ENCODE data around the gene SLC27A5. TPM values are rescaled to one million over a fixed set of nuclear protein-coding genes. Genes with fewer than 3 reads are reported as not detected.

SLC27A5 gene
- total RNA-seq, 4 donors from 2014 or later, result 1.8 to 10.2 (median 6.7) TPM

GRCh38 chr19:58519087-58519354 is 7.2 kb upstream of the SLC27A5 start:
- DNase-seq, result peak; percentile 49 to 66
- Histone ChIP-seq H3K27me3 (no peaks in the 10 kb centered on the region), H3K4me1 (peaks cover 0 to 12% of the 10 kb centered on the region in 2 donors), H3K36me3 (no peaks in the 10 kb centered on the region), H3K9me3 (no peaks in the 10 kb centered on the region), H3K27ac (peak overlapping the region; percentile 89 to 96), H3K4me3 (peak overlapping the region; percentile 88 to 89)
- TF ChIP-seq POLR2A (IDR thresholded peaks at IDR 0.05), result no peak
- TF ChIP-seq, protein P1, sequence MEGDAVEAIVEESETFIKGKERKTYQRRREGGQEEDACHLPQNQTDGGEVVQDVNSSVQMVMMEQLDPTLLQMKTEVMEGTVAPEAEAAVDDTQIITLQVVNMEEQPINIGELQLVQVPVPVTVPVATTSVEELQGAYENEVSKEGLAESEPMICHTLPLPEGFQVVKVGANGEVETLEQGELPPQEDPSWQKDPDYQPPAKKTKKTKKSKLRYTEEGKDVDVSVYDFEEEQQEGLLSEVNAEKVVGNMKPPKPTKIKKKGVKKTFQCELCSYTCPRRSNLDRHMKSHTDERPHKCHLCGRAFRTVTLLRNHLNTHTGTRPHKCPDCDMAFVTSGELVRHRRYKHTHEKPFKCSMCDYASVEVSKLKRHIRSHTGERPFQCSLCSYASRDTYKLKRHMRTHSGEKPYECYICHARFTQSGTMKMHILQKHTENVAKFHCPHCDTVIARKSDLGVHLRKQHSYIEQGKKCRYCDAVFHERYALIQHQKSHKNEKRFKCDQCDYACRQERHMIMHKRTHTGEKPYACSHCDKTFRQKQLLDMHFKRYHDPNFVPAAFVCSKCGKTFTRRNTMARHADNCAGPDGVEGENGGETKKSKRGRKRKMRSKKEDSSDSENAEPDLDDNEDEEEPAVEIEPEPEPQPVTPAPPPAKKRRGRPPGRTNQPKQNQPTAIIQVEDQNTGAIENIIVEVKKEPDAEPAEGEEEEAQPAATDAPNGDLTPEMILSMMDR (IDR thresholded peaks at IDR 0.05), result peak; percentile 29 to 70 (median 66)
- intact Hi-C loops (cut with DNase I; ENCODE audit: low total_unique reads), result no loop called here

DNA sequence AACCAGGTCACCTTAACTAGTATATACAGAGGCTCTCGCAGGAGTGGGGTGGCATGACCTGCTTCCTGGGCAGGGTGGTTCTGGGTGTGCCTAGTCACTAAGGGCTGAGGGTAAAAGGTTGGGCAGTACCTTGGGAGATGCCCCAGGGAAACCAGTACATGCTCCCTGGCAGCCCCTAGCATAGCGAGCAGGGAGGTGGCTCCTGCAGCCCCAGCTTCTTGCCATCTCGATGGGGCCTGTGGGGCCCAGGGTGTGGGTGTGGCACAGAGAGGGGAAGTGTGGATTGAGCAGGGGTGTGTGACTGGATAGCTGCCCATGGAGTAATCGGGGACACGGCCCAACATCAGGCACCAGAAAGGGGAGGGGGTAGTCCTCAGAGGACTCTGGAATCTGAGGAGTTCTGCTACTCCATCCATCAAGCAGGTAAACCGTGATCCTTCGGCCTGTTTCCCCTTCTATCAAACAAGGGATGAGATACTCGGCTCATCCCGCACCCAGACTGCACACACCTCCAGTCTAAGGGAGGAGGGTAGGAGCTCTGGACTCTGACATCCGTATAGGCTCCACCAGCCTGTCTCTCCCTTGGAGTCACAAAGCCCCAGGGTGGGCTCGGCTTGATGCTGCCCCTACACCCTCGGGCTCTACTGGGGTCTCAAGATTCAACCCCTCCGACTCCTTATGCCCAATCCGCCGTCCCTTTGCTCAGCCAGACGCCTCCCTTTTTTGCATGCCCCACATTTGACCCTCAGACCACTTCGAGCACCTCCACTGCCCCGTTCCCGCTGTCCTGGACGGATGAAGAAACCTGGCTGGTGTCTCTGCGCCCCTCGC is 6.7 kb upstream of the SLC27A5 start:
- DNase-seq, result no peak
- no peaks in the 10 kb centered on the region for H3K27me3 ChIP-seq
- TF ChIP-seq POLR2A (IDR thresholded peaks at IDR 0.05), result no peak
- TF ChIP-seq, protein P1 (IDR thresholded peaks at IDR 0.05), result no peak
- H3K9me3 ChIP-seq, result no peaks in the 10 kb centered on the region
- peak overlapping the region; percentile 88 to 89 for H3K4me3 ChIP-seq
- intact Hi-C loops (cut with DNase I; ENCODE audit: low total_unique reads), result no loop called here
- no peaks in the 10 kb centered on the region for H3K36me3 ChIP-seq
- peak overlapping the region; percentile 89 to 96 for H3K27ac ChIP-seq
- peaks cover 0 to 12% of the 10 kb centered on the region in 2 donors for H3K4me1 ChIP-seq

DNA sequence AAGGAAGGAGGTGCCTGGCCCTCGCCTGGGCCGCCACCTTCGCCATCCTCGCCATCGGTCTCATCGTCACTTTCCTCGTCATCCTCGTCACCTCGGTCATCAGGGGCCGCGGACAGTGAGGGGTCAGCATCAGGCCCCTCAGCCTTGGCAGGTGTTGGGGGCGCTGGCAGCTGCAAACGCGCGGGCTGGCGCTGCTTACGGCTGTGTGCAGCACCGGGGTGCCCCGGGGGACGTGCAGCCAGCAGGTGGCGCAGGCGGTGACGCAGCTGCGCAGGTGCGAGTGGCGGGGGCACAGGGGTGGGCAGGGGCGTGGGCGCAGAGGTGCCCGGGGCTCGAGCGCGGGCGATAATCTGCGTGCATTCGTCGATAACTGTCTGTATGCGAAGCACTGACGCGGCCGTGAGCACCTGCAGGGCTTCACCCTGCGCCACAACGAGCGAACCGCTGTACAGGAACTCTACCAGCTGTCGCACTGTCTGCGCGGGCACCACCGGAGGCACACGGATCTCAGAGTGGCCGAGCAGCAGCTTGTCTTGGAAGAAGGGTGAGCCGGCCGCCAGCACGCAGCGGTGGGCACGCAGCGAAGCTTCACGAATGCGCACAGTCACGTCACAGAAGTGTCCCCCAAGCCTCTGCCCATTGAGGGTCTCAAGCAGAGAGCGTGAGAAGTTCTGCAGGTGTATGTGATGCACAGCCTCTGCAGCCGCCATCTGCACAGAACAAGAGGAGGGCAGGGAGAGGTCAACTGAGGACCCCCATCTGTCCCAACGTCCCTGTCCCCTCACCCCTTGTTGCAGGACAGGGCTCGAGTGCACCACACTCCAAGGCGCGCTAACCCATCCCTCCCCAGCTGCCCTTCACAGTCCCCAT is 5.4 kb upstream of the SLC27A5 start:
- no peak overlapping the region for H3K27ac ChIP-seq
- no peak for DNase-seq
- no peaks in the 10 kb centered on the region for H3K36me3 ChIP-seq
- H3K4me1 ChIP-seq, result peaks cover 0 to 12% of the 10 kb centered on the region in 2 donors
- H3K9me3 ChIP-seq, result no peaks in the 10 kb centered on the region
- no peaks in the 10 kb centered on the region for H3K27me3 ChIP-seq
- TF ChIP-seq, protein P1 (IDR thresholded peaks at IDR 0.05), result no peak
- H3K4me3 ChIP-seq, result no peak overlapping the region
- intact Hi-C loops (cut with DNase I; ENCODE audit: low total_unique reads), result no loop called here

GRCh38 chr19:58516246-58516836 is 4.5 kb upstream of the SLC27A5 start:
- Histone ChIP-seq H3K4me3 (no peak overlapping the region), H3K27me3 (no peaks in the 10 kb centered on the region), H3K4me1 (peaks cover 0 to 12% of the 10 kb centered on the region in 2 donors), H3K9me3 (no peaks in the 10 kb centered on the region), H3K36me3 (no peaks in the 10 kb centered on the region), H3K27ac (no peak overlapping the region)
- intact Hi-C loops (cut with DNase I; ENCODE audit: low total_unique reads), result no loop called here
- DNase-seq, result no peak
- no peak for TF ChIP-seq POLR2A (IDR thresholded peaks at IDR 0.05)
- TF ChIP-seq, protein P1 (IDR thresholded peaks at IDR 0.05), result no peak

All from uterus (tissue), 4 donors.